ENCODE measurements around the gene ADARB2. TPM values are rescaled to one million over a fixed set of nuclear protein-coding genes. Genes with fewer than 3 reads are reported as not detected.
A peak's percentile ranks its signal among the peaks of the same experiment; 100 is the strongest.
"Not testable (repeated sequence)": the region's sequence is repeated elsewhere in the genome, so short reads cannot be mapped to it uniquely, and the experiment has no call there.

ADARB2 gene
- total RNA-seq, 4 donors from 2014 or later = 0.32 to 1.6 (median 0.80) TPM

GRCh38 chr10:1542941-1543340 is 194.4 kb downstream of the ADARB2 start:
- Histone ChIP-seq H3K27me3 (no peaks in the 10 kb centered on the region), H3K4me3 (no peak overlapping the region), H3K36me3 (no peaks in the 10 kb centered on the region), H3K27ac (no peak overlapping the region), H3K4me1 (no peaks in the 10 kb centered on the region), H3K9me3 (no peaks in the 10 kb centered on the region)
- WGBS = 25% methylated on average over 3 of the region's 21 CpGs
- TF ChIP-seq CTCF (IDR thresholded peaks at IDR 0.05) (no peak), EP300 (IDR thresholded peaks at IDR 0.05) (no peak), POLR2AphosphoS5 (IDR thresholded peaks at IDR 0.05) (no peak), POLR2A (IDR thresholded peaks at IDR 0.05) (no peak)
- peak in 1 of 2 donors; percentile 40 for DNase-seq (ENCODE audit: low spot score in 2 of 2)

GRCh38 chr10:1540144-1540543 is 197.2 kb downstream of the ADARB2 start:
- TF ChIP-seq POLR2A (IDR thresholded peaks at IDR 0.05) = no peak
- no peak for TF ChIP-seq POLR2AphosphoS5 (IDR thresholded peaks at IDR 0.05)
- no peak for TF ChIP-seq CTCF (IDR thresholded peaks at IDR 0.05)
- peak in 1 of 2 donors; percentile 9 for DNase-seq (ENCODE audit: low spot score in 2 of 2)
- Histone ChIP-seq H3K27me3 (no peaks in the 10 kb centered on the region), H3K27ac (no peak overlapping the region), H3K4me3 (no peak overlapping the region), H3K36me3 (no peaks in the 10 kb centered on the region), H3K4me1 (no peaks in the 10 kb centered on the region), H3K9me3 (no peaks in the 10 kb centered on the region)
- 76% methylated on average over 11 of the region's 14 CpGs for WGBS

- Histone ChIP-seq H3K27ac (no peak overlapping the region), H3K9me3 (no peaks in the 10 kb centered on the region), H3K4me3 (no peak overlapping the region), H3K27me3 (peaks cover 4% of the 10 kb centered on the region), H3K4me1 (no peaks in the 10 kb centered on the region), H3K36me3 (no peaks in the 10 kb centered on the region)
- WGBS = 82% methylated on average over 5 of the region's 5 CpGs
- DNase-seq (ENCODE audit: low spot score in 2 of 2) = peak in 1 of 2 donors; percentile 31
- TF ChIP-seq POLR2AphosphoS5 (IDR thresholded peaks at IDR 0.05) (no peak), EP300 (IDR thresholded peaks at IDR 0.05) (no peak), POLR2A (IDR thresholded peaks at IDR 0.05) (no peak), CTCF (IDR thresholded peaks at IDR 0.05) (no peak)
Observed at GRCh38 chr10:1539216-1539615, 198.1 kb downstream of the ADARB2 start.

- 89% methylated on average over 17 of the region's 20 CpGs for WGBS
- no peaks in the 10 kb centered on the region for H3K36me3 ChIP-seq
- peak in 1 of 2 donors; percentile 39 for DNase-seq (ENCODE audit: low spot score in 2 of 2)
Observed at GRCh38 chr10:1538531-1539061, 198.7 kb downstream of the ADARB2 start.

GRCh38 chr10:1538121-1538520 is 199.2 kb downstream of the ADARB2 start:
- TF ChIP-seq POLR2AphosphoS5 (IDR thresholded peaks at IDR 0.05) (no peak), EP300 (IDR thresholded peaks at IDR 0.05) (no peak), POLR2A (IDR thresholded peaks at IDR 0.05) (no peak), CTCF (IDR thresholded peaks at IDR 0.05) (no peak)
- H3K27me3 ChIP-seq = peaks cover 5% of the 10 kb centered on the region
- WGBS = 74% methylated on average over 4 of the region's 8 CpGs
- no peaks in the 10 kb centered on the region for H3K9me3 ChIP-seq
- H3K4me1 ChIP-seq = no peaks in the 10 kb centered on the region
- H3K36me3 ChIP-seq = no peaks in the 10 kb centered on the region
- no peak overlapping the region for H3K4me3 ChIP-seq
- DNase-seq (ENCODE audit: low spot score in 2 of 2) = no peak
- H3K27ac ChIP-seq = no peak overlapping the region

More at GRCh38 chr10:1538531-1539061, 198.7 kb downstream of the ADARB2 start:
- peaks cover 5% of the 10 kb centered on the region for H3K27me3 ChIP-seq
- no peak overlapping the region for H3K4me3 ChIP-seq
- no peak overlapping the region for H3K27ac ChIP-seq
- no peaks in the 10 kb centered on the region for H3K9me3 ChIP-seq
- TF ChIP-seq EP300 (IDR thresholded peaks at IDR 0.05) (no peak), POLR2AphosphoS5 (IDR thresholded peaks at IDR 0.05) (no peak), CTCF (IDR thresholded peaks at IDR 0.05) (no peak), POLR2A (IDR thresholded peaks at IDR 0.05) (no peak)
- no peaks in the 10 kb centered on the region for H3K4me1 ChIP-seq

- 92% methylated on average over 2 of the region's 2 CpGs for WGBS
- H3K4me1 ChIP-seq; DNase-seq (ENCODE audit: low spot score in 2 of 2); H3K36me3 ChIP-seq; H3K27ac ChIP-seq; H3K9me3 ChIP-seq; H3K27me3 ChIP-seq; H3K4me3 ChIP-seq: not testable (repeated sequence)
Observed at GRCh38 chr10:1537449-1537848, 199.9 kb downstream of the ADARB2 start.

Measured in suprapubic skin (tissue), 4 donors.